HG02840 (cell line): ENCODE results near the gene POU2F3.

Experiments used
- ATAC-seq: cut with Tn5 transposase; IDR thresholded peaks from one replicate; pipeline ENCODE4 v1.9.1; 2021; ENCODE audit warnings: mild to moderate bottlenecking, moderate library complexity, moderate number of reproducible peaks; ENCODE audit not compliant: unreplicated experiment, low FRiP score

The POU2F3 gene

GRCh38 chr11:120306519-120307242 lies 66.7 kb downstream of the POU2F3 start:
- no peak for ATAC-seq

- ATAC-seq: no peak
Measured at GRCh38 chr11:120307476-120307875, 67.5 kb downstream of the POU2F3 start.

DNA sequence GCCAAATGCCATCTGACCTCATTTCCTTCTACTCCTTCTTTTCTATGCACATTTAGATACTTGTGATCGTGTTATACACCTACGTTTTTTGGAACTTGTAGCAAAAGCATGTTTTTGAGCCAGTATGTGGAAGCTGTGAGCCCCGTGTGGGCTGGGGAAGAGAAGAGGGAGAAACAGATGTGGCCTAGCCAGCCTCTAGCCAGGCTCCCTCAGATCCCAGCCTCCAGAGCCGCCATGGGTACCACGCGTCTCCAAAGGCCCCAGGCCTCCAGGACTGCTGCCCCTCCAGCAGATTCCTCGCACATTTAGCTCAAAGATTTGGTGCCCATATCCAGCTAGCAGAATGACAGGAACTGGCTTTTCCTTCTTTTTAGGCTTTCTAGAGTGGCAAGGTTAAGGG lies 68.1 kb downstream of the POU2F3 start:
- no peak for ATAC-seq

GRCh38 chr11:120310870-120311269 lies 70.9 kb downstream of the POU2F3 start:
- ATAC-seq: no peak

DNA sequence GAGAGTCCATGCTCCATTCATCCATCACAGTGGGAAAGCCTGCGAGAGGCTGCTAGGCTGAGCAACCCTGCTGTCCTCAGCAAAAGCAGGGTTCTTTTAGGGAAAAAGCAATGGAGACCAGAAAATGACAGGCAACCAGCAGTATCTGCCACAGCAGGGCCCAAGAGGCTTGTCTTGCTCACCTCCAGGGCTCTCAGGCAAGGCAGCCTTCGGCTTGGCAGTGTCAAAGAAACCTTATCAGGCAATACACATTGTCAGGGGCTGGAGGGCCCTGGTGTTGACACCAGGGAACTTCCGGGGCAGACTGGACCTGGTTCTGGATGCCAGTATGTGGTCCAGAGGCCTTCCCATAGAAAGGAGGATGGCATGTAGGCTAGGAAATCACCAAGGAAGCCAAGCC lies 74.9 kb downstream of the POU2F3 start:
- ATAC-seq: no peak

DNA sequence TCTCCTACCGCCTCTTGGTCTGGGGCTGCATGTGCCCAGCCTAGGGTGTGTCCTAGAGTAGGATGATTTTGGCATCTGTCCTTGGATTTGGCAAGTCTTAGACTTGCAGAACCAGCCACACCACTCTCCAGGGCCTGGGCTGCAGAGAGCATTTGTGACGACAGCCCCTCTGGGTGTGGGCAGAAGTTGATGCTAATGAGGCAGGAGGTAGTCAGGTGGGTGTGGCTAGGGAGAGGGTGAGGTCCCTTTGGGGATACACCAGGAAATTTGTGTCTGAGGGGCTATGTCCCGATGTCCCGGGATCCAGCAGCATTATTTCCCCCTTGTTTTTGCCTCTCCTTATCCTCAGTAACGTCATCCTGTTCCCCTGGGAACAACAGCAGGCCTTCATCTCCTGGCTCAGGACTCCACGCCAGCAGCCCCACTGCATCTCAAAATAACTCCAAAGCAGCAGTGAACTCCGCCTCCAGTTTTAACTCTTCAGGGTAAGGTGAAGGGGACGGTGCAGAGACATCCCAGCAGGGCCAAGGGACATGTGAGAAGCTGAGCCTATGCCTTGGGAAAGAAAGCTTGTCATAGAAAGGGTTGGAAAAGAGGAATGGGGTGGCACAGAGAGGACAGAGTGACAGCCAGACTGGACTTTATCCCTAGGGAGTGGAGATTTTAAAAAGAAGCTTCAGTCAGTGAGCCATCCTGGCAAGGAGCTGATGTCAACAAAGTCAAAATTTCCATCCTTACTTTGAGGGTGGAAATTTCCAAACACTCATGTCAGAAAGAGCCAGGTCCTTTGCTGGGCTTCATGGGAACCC lies 77.1 kb downstream of the POU2F3 start:
- ATAC-seq: no peak

DNA sequence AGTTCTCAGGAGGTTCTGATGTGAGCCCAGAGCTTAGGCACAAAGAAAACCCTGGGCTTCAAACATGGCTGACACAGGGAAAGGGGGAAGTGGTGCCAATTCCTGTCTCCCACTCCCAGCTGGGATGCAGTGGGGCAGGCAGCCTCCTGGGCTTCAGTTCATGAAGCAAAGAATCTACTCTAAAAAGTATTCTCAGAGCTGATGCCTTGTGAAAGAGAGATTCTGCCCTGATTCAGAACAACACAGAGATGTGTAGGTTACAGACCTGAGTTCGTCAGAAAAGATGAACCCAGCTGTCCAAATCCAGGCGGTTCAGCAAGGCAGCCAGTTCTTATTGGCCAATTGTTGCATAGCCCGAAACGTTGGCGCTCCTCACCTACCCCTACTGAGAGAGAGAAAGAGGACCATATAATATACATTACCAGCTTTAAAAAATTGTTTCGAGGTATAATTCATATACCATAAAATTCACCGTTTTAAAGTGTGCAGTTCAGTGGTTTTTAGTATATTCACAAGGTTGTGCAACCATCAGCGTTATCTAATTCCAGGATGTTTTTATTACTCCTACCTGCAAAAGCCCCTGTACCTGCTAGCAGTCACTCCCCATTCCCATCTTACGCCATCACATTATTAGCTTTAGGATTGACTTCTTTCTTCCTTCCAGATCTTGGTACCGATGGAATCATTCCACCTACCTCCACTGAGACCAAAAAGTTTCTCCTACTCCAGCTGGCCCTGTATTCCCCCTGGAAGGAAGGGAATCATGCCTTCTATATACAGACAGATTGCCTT lies 77.9 kb downstream of the POU2F3 start:
- no peak for ATAC-seq

- no peak for ATAC-seq
Measured at GRCh38 chr11:120318906-120319305, 79.0 kb downstream of the POU2F3 start.

DNA sequence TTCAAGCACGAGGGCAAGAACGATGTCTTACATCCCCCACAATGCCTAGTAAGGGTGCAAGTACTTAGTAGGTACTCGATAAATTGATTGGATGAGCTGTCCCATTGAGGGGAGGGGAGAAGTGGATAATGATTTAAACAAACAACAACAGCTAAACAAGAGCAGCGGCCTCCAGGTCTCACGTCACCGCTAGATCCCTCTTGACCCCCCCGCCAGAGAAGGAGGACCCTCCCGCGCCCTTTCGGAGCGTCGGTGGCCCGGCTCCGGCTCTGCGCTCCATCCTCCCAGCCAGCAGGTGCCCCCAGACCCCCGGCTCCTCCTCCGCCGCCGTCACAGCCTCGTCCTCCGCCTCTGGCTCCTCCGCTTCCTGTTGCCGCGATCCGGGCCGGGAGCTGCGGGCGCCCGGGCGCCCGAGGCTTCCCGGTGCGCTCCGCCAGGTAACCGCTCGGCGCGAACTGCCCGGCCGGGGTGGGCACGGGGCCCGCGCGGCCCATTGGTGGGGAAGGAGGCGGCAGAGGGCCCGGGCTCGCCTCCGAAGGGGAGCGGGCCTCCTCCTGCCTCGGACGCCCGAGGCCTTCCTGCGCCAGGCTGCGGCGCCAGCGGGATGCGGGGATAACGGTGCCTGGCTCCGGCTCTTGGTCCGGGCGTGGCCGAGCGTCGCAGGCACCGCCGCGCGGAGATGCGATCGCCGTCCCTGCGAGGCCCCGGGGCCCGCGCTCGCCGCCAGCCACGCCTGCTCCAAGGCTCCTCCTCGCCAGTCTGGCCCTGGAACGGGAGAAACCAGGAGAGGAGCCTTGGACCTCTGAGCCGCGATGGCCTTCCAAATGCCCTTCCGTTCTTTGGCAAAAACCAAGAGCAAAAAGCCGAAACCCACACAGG lies 85.2 kb downstream of the POU2F3 start, which contains the start of gene TLCD5:
TLCD5 (plus strand) TSS at position 368 of the 879 bp plus-strand sequence. CDS start 2,143 bp downstream, outside the sequence.
- ATAC-seq: no peak

GRCh38 chr11:120326228-120326627 lies 86.3 kb downstream of the POU2F3 start:
- no peak for ATAC-seq

GRCh38 chr11:120326845-120327281 lies 86.9 kb downstream of the POU2F3 start:
- no peak for ATAC-seq

DNA sequence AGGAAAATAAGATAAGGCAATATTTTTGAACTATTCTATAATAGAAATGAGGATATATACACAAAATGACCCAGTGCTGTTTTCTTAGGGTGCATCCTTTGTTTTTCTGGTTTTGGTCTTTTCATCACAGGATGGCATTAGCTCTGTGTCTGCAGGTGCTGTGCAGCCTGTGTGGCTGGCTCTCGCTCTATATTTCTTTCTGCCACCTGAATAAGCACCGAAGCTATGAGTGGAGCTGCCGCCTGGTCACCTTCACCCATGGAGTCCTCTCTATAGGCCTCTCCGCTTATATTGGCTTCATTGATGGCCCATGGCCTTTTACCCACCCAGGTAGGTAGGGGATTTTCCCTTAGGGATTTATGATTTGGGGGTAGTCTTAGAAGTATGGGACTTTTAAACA lies 87.4 kb downstream of the POU2F3 start:
- ATAC-seq: no peak

GRCh38 chr11:120329556-120329955 lies 89.6 kb downstream of the POU2F3 start:
- no peak for ATAC-seq

- no peak for ATAC-seq
Measured at GRCh38 chr11:120330045-120330444, 90.1 kb downstream of the POU2F3 start.

GRCh38 chr11:120331301-120331996 lies 91.5 kb downstream of the POU2F3 start:
- ATAC-seq: no peak

GRCh38 chr11:120332822-120333716 lies 93.1 kb downstream of the POU2F3 start:
- no peak for ATAC-seq

GRCh38 chr11:120333801-120334200 lies 93.9 kb downstream of the POU2F3 start:
- no peak for ATAC-seq

DNA sequence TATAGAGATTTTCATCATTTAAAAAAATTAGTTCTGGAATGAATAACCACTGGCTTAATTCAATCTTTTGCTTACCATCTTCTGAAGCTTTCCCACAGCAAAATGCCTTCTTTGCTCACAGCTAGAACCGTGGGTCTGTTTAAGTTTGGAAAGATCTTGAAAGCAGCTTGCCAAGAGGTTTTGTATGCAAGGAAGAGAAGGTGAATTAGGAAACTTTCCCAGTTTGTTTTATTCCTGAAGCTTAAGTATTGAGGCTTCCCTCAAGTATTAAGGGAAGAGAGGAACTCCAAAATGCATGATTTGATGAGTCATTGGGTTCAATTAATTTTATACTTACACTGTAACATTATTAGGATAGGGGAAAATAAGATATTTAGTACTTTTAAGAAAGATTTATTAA lies 94.4 kb downstream of the POU2F3 start:
- no peak for ATAC-seq
